GM18517 (cell line): ENCODE results near the gene SLAMF8.

Experiments
- ATAC-seq: cut with Tn5 transposase; IDR thresholded peaks from one replicate; pipeline ENCODE4 v1.9.1; 2021; ENCODE audit warnings: mild to moderate bottlenecking, moderate library complexity; ENCODE audit not compliant: unreplicated experiment

Gene SLAMF8

GRCh38 chr1:159868766-159869165, 42.1 kb downstream of the SLAMF8 start:
- no peak for ATAC-seq

GRCh38 chr1:159869173-159869572, 42.5 kb downstream of the SLAMF8 start:
- ATAC-seq: no peak

GRCh38 chr1:159869607-159870006, 42.9 kb downstream of the SLAMF8 start:
- ATAC-seq: no peak

- no peak for ATAC-seq
Measured at GRCh38 chr1:159870704-159871103, 44.0 kb downstream of the SLAMF8 start.

GRCh38 chr1:159872891-159873290, 46.2 kb downstream of the SLAMF8 start:
- ATAC-seq: no peak

GRCh38 chr1:159873530-159874143, 47.0 kb downstream of the SLAMF8 start:
- ATAC-seq: no peak

- no peak for ATAC-seq
Measured at GRCh38 chr1:159877695-159878444, 51.2 kb downstream of the SLAMF8 start.

- ATAC-seq: no peak
Measured at GRCh38 chr1:159879136-159879535, 52.5 kb downstream of the SLAMF8 start.

GRCh38 chr1:159879977-159880376, 53.3 kb downstream of the SLAMF8 start:
- no peak for ATAC-seq

GRCh38 chr1:159880430-159880829, 53.8 kb downstream of the SLAMF8 start:
- ATAC-seq: no peak

GRCh38 chr1:159881622-159882526, 55.2 kb downstream of the SLAMF8 start:
- no peak for ATAC-seq

- ATAC-seq: no peak
Measured at GRCh38 chr1:159882527-159882862, 55.8 kb downstream of the SLAMF8 start.

- ATAC-seq: no peak
Measured at GRCh38 chr1:159883134-159883533, 56.5 kb downstream of the SLAMF8 start.

GRCh38 chr1:159884296-159884695, 57.6 kb downstream of the SLAMF8 start:
- ATAC-seq: no peak
